Breast epithelium (tissue), 4 donors: Measurements from ENCODE around the gene SHMT1. TPM values are rescaled to one million over a fixed set of nuclear protein-coding genes. Genes with fewer than 3 reads are reported as not detected.
"Not testable (repeated sequence)": the region's sequence is repeated elsewhere in the genome, so short reads cannot be mapped to it uniquely, and the experiment has no call there.

Source experiments
- DNase-seq, 2 donors: peaks; one replicate each; pipeline ENCODE4 v3.0.0-alpha.2; 2019; ENCODE audit warnings: low spot score in 2 of 2
- H3K27ac ChIP-seq, 2 donors: fragments of 200-600 bp; sonication (generic) in 1 of 2; one replicate each; pipeline ENCODE4 v1.5.1; 2016 to 2019; ENCODE audit warnings: mild to moderate bottlenecking in 1 of 2
- H3K27me3 ChIP-seq, 2 donors: fragments of 200-600 bp; sonication (generic) in 1 of 2; one replicate each; pipeline versions ENCODE4 v1.5.1 to v1.6.0; 2017 to 2019; ENCODE audit warnings: control low read depth in 1 of 2, mild to moderate bottlenecking in 1 of 2
- H3K36me3 ChIP-seq: fragments of 200-600 bp; one replicate; pipeline ENCODE4 v1.5.1; 2019
- H3K4me1 ChIP-seq, 2 donors: fragments of 200-600 bp; sonication (generic); one replicate each; pipeline ENCODE4 v1.5.1; 2016 to 2019; ENCODE audit warnings: control low read depth in 1 of 2
- H3K4me3 ChIP-seq, 3 donors: fragments of 200-600 bp; sonication (generic); 1 replicate in 2 of 3; 2 replicates in 1 of 3; pipeline ENCODE4 v1.5.1; 2016 to 2019; ENCODE audit warnings: mild to moderate bottlenecking in 3 of 3, moderate library complexity in 2 of 3
- H3K9me3 ChIP-seq, 2 donors: fragments of 200-600 bp; sonication (generic) in 1 of 2; one replicate each; pipeline ENCODE4 v1.5.1; 2016 to 2019; ENCODE audit warnings: control low read depth in 1 of 2
- CTCF ChIP-seq, 3 donors: fragments of 450-650 bp; IDR thresholded peaks; one replicate each; pipeline ENCODE4 v1.5.1; 2016 to 2017; ENCODE audit warnings: antibody characterized with exemption in 3 of 3, mild to moderate bottlenecking in 3 of 3, moderate library complexity in 3 of 3
- POLR2A ChIP-seq: fragments of 450-650 bp; IDR thresholded peaks from one replicate; pipeline ENCODE4 v1.6.1; 2016; ENCODE audit warnings: antibody characterized with exemption, mild to moderate bottlenecking, moderate library complexity
- POLR2AphosphoS5 ChIP-seq, 3 donors: sonication (generic); formaldehyde crosslinking; IDR thresholded peaks; one replicate each; pipeline ENCODE4 v1.6.1; 2017; ENCODE audit warnings: antibody characterized with exemption in 3 of 3
- intact Hi-C: fragments of 100-400 bp; cut with DNase I; formaldehyde crosslinking; loops from one replicate; pipeline ENCODE4 v1.15.1; 2023; ENCODE audit warnings: low total_unique reads
- total RNA-seq, 3 donors: library from RNA; depleted of rRNA; stranded (reverse); fragments of >200 nt; gene quantifications; one replicate each; pipeline ENCODE4 v1.1.0, GENCODE V29; 2016

The SHMT1 gene
- total RNA-seq, 3 donors from 2014 or later, result 38.3 to 144 (median 47.1) TPM

- Histone ChIP-seq H3K9me3 (no peaks in the 10 kb centered on the region), H3K4me1 (peaks cover 18 to 47% of the 10 kb centered on the region in 2 donors), H3K4me3 (peak within 1 kb of the TSS; percentile 70 to 94 (median 89)), H3K36me3 (no peaks in the 10 kb centered on the region), H3K27ac (peak within 1 kb of the TSS; percentile 90 to 98), H3K27me3 (no peaks in the 10 kb centered on the region)
- intact Hi-C loops, result no loop called here
- DNase-seq, result peak; percentile 98 to 99
- TF ChIP-seq CTCF (IDR thresholded peaks at IDR 0.05) (peak; percentile 9 to 24 (median 23)), POLR2A (peak; percentile 53), POLR2AphosphoS5 (IDR thresholded peaks at IDR 0.05) (peak; percentile 89 to 98 (median 95))
These were observed 48.4 kb downstream of the SHMT1 start, which contains the start of the genes SMCR8 and TOP3A for GRCh38 chr17:18314731-18315561. Gene SMCR8 (plus strand): TSS chr17:18315293. CDS start chr17:18315790, 497 bp downstream. Gene TOP3A (minus strand): TSS chr17:18314994. CDS start chr17:18314778, 216 bp downstream.

GRCh38 chr17:18314059-18314730, 49.2 kb downstream of the SHMT1 start:
- peaks cover 14 to 39% of the 10 kb centered on the region in 2 donors for H3K4me1 ChIP-seq
- intact Hi-C loops, result no loop called here
- peak overlapping the region; percentile 90 to 98 for H3K27ac ChIP-seq
- no peak for DNase-seq
- H3K9me3 ChIP-seq, result no peaks in the 10 kb centered on the region
- no peaks in the 10 kb centered on the region for H3K27me3 ChIP-seq
- H3K4me3 ChIP-seq, result peak overlapping the region; percentile 70 to 94 (median 89)
- TF ChIP-seq POLR2AphosphoS5 (IDR thresholded peaks at IDR 0.05) (no peak), CTCF (IDR thresholded peaks at IDR 0.05) (no peak), POLR2A (no peak)
- no peaks in the 10 kb centered on the region for H3K36me3 ChIP-seq

GRCh38 chr17:18309202-18309601, 54.1 kb downstream of the SHMT1 start:
- DNase-seq, result no peak
- intact Hi-C loops, result no loop called here
- H3K36me3 ChIP-seq, result peaks cover 10% of the 10 kb centered on the region
- no peak overlapping the region for H3K4me3 ChIP-seq
- peaks cover 0 to 4% of the 10 kb centered on the region in 2 donors for H3K4me1 ChIP-seq
- TF ChIP-seq POLR2AphosphoS5 (IDR thresholded peaks at IDR 0.05) (no peak), POLR2A (no peak), CTCF (IDR thresholded peaks at IDR 0.05) (no peak)
- no peaks in the 10 kb centered on the region for H3K27me3 ChIP-seq
- no peak overlapping the region for H3K27ac ChIP-seq
- H3K9me3 ChIP-seq, result no peaks in the 10 kb centered on the region

GRCh38 chr17:18303206-18303605, 60.1 kb downstream of the SHMT1 start:
- H3K27me3 ChIP-seq, H3K27ac ChIP-seq, H3K4me3 ChIP-seq, DNase-seq, H3K9me3 ChIP-seq, intact Hi-C loops, H3K4me1 ChIP-seq: not testable (repeated sequence)
- peaks cover 15% of the 10 kb centered on the region for H3K36me3 ChIP-seq

GRCh38 chr17:18300725-18301480, 62.4 kb downstream of the SHMT1 start:
- Histone ChIP-seq H3K9me3 (no peaks in the 10 kb centered on the region), H3K27ac (no peak overlapping the region), H3K27me3 (no peaks in the 10 kb centered on the region), H3K4me1 (no peaks in the 10 kb centered on the region), H3K4me3 (no peak overlapping the region), H3K36me3 (peaks cover 5% of the 10 kb centered on the region)
- DNase-seq, result no peak
- no peak for TF ChIP-seq POLR2AphosphoS5 (IDR thresholded peaks at IDR 0.05)
- no peak for TF ChIP-seq CTCF (IDR thresholded peaks at IDR 0.05)
- no peak for TF ChIP-seq POLR2A
- intact Hi-C loops, result no loop called here

GRCh38 chr17:18298061-18298460, 65.3 kb downstream of the SHMT1 start:
- intact Hi-C loops, H3K27ac ChIP-seq, DNase-seq, H3K4me3 ChIP-seq, H3K9me3 ChIP-seq, H3K4me1 ChIP-seq, H3K36me3 ChIP-seq, H3K27me3 ChIP-seq: not testable (repeated sequence)
